Calu3 (cell line): ENCODE results near the gene ADAM11. TPM values are rescaled to one million over a fixed set of nuclear protein-coding genes. Genes with fewer than 3 reads are reported as not detected.

ENCODE experiments used
- BruUV-seq: library from RNA; stranded (reverse); fragments of 400-500 nt; replicated peaks from 2 replicates; lab custom pipeline; 2021; lab: Mats Ljungman, UMichigan
- CTCF ChIA-PET: fragments of 300-600 bp; sonication (Branson Sonifier 250); formaldehyde crosslinking; loops from one replicate; lab custom pipeline; 2022; ENCODE audit warnings: antibody characterized with exemption; lab: Charles Lee
- DNase-seq: peaks from one replicate; pipeline ENCODE4 v3.0.0; 2022
- H3K27ac Mint-ChIP-seq: one replicate; pipeline ENCODE4 v1.8.0; 2022; ENCODE audit warnings: mixed read lengths; ENCODE audit not compliant: unreplicated experiment
- H3K27me3 Mint-ChIP-seq: one replicate; pipeline ENCODE4 v1.8.0; 2022; ENCODE audit warnings: mixed read lengths; ENCODE audit not compliant: unreplicated experiment
- H3K36me3 Mint-ChIP-seq: one replicate; pipeline ENCODE4 v1.8.0; 2022; ENCODE audit warnings: mild to moderate bottlenecking, moderate library complexity, mixed read lengths; ENCODE audit not compliant: insufficient read depth, unreplicated experiment
- H3K4me1 Mint-ChIP-seq: one replicate; pipeline ENCODE4 v1.8.0; 2022; ENCODE audit warnings: mild to moderate bottlenecking, low read depth, mixed read lengths; ENCODE audit not compliant: unreplicated experiment
- H3K4me3 Mint-ChIP-seq: one replicate; pipeline ENCODE4 v1.8.0; 2022; ENCODE audit warnings: mild to moderate bottlenecking, low read depth, moderate library complexity, mixed read lengths; ENCODE audit not compliant: unreplicated experiment
- H3K9me3 Mint-ChIP-seq: one replicate; pipeline ENCODE4 v1.8.0; 2022; ENCODE audit warnings: low read depth, mixed read lengths; ENCODE audit not compliant: unreplicated experiment
- intact Hi-C: fragments of 100-400 bp; cut with micrococcal nuclease; formaldehyde crosslinking; loops from one replicate; pipeline ENCODE4 v1.10.0; 2022; ENCODE audit not compliant: unreplicated experiment
- total RNA-seq: library from RNA; stranded (reverse); gene quantifications from 2 replicates; pipeline ENCODE4 v1.2.3, GENCODE V29; 2022
- TF ChIP-seq, protein P1 (sequence below): fragments of 200-600 bp; IDR thresholded peaks from one replicate; pipeline ENCODE4 v1.8.0; 2022; ENCODE audit warnings: antibody characterized with exemption; ENCODE audit not compliant: unreplicated experiment

Gene ADAM11
- total RNA-seq, 1 experiment from 2014 or later: 0.57 TPM

GRCh38 chr17:44770166-44770925 is 11.6 kb downstream of the ADAM11 start:
- H3K4me3 Mint-ChIP-seq: no peak overlapping the region
- CTCF ChIA-PET: interaction anchor here (1.1 to 1.4 kb wide), 2 partner anchors 8 to 9 kb away, joined by 3 to 6 read pairs; no protein-coding TSS in a partner anchor
- H3K36me3 Mint-ChIP-seq: peaks cover 17% of the 10 kb centered on the region
- no peaks in the 10 kb centered on the region for H3K4me1 Mint-ChIP-seq
- intact Hi-C loops: loop anchor here (10.0 kb wide), 1 partner anchor 364 kb away; the partner anchor contains the start of genes ACBD4 and PLCD3
- TF ChIP-seq, protein P1, sequence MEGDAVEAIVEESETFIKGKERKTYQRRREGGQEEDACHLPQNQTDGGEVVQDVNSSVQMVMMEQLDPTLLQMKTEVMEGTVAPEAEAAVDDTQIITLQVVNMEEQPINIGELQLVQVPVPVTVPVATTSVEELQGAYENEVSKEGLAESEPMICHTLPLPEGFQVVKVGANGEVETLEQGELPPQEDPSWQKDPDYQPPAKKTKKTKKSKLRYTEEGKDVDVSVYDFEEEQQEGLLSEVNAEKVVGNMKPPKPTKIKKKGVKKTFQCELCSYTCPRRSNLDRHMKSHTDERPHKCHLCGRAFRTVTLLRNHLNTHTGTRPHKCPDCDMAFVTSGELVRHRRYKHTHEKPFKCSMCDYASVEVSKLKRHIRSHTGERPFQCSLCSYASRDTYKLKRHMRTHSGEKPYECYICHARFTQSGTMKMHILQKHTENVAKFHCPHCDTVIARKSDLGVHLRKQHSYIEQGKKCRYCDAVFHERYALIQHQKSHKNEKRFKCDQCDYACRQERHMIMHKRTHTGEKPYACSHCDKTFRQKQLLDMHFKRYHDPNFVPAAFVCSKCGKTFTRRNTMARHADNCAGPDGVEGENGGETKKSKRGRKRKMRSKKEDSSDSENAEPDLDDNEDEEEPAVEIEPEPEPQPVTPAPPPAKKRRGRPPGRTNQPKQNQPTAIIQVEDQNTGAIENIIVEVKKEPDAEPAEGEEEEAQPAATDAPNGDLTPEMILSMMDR: no peak
- no peak for DNase-seq
- no TSS peak for BruUV-seq
- H3K9me3 Mint-ChIP-seq: no peaks in the 10 kb centered on the region
- no peak overlapping the region for H3K27ac Mint-ChIP-seq
- peaks cover 62% of the 10 kb centered on the region for H3K27me3 Mint-ChIP-seq

- DNase-seq: no peak
- TF ChIP-seq, protein P1: no peak
- no peak overlapping the region for H3K27ac Mint-ChIP-seq
- H3K36me3 Mint-ChIP-seq: peaks cover 28% of the 10 kb centered on the region
- peaks cover 54% of the 10 kb centered on the region for H3K27me3 Mint-ChIP-seq
- CTCF ChIA-PET: interaction anchor here (1.5 kb wide), 1 partner anchor 106 kb away, joined by 8 read pairs; no protein-coding TSS in a partner anchor
- H3K9me3 Mint-ChIP-seq: no peaks in the 10 kb centered on the region
- peaks cover 7% of the 10 kb centered on the region for H3K4me1 Mint-ChIP-seq
- no TSS peak for BruUV-seq
- intact Hi-C loops: loop anchor here (10.0 kb wide), 1 partner anchor 362 kb away; the partner anchor contains the start of genes ACBD4 and PLCD3
- no peak overlapping the region for H3K4me3 Mint-ChIP-seq
These were observed 13.7 kb downstream of the ADAM11 start for GRCh38 chr17:44772308-44773045.

GRCh38 chr17:44773140-44773539 is 14.4 kb downstream of the ADAM11 start:
- Mint-ChIP-seq H3K9me3 (no peaks in the 10 kb centered on the region), H3K4me3 (no peak overlapping the region), H3K27ac (no peak overlapping the region), H3K36me3 (peaks cover 33% of the 10 kb centered on the region), H3K27me3 (peaks cover 55% of the 10 kb centered on the region), H3K4me1 (peaks cover 7% of the 10 kb centered on the region)
- intact Hi-C loops: loop anchor here (10.0 kb wide), 1 partner anchor 362 kb away; the partner anchor contains the start of genes ACBD4 and PLCD3
- no TSS peak for BruUV-seq
- CTCF ChIA-PET: interaction anchor here (0.6 to 1.5 kb wide), 2 partner anchors 105 to 251 kb away, joined by 3 to 8 read pairs; no protein-coding TSS in a partner anchor
- TF ChIP-seq, protein P1: no peak
- no peak for DNase-seq
